K562 (cell line): ENCODE measurements around the gene GUCY1A2. TPM values are rescaled to one million over a fixed set of nuclear protein-coding genes. Genes with fewer than 3 reads are reported as not detected.

ENCODE experiments used
- ATAC-seq: fragments of 200-7000 bp; cut with Tn5 transposase; 3 replicates; pipeline ENCODE4 v1.9.1; 2020; ENCODE audit warnings: moderate library complexity
- BruUV-seq: library from RNA; stranded (reverse); fragments of 400-500 nt; replicated peaks from 2 replicates; lab custom pipeline; 2021; lab: Mats Ljungman, UMichigan
- CTCF ChIA-PET: fragments of 300-600 bp; formaldehyde crosslinking; extraction: SDS; loops from one replicate; lab custom pipeline; 2021; ENCODE audit warnings: low intra/inter-chr PET ratio; lab: Yijun Ruan, JAX
- POLR2A ChIA-PET: fragments of 300-600, 350-650 bp; sonication (Branson Sonifier 250); formaldehyde crosslinking; extraction: SDS; loops from one replicate; lab custom pipeline; 2021; ENCODE audit warnings: antibody characterized with exemption, inconsistent platforms; lab: Yijun Ruan, JAX
- DNase-seq, 4 experiments: peaks; one replicate each; pipeline versions ENCODE4 v3.0.0 to v3.0.0-alpha.2; 2011 to 2018; ENCODE audit warnings: low spot score in 3 of 4, mixed read lengths in 3 of 4; ENCODE audit errors: extremely low read depth in 1 of 4
- FAIRE-seq: peaks from 2 replicates; lab custom pipeline; 2011; peaks lifted over from hg19 to GRCh38; lab: Jason Lieb, UNC
- H2AFZ ChIP-seq: 2 replicates; pipeline ENCODE4 v1.6.0; 2011; ENCODE audit warnings: low read depth, low read length, control low read depth, inconsistent platforms
- H3K27ac ChIP-seq: fragments of 200-600 bp; 3 replicates; pipeline ENCODE4 v1.8.0; 2011; ENCODE audit warnings: low read depth, mild to moderate bottlenecking, control low read depth, inconsistent platforms, low read length, moderate library complexity, mixed read lengths; ENCODE audit errors: extremely low read depth
- H3K27me3 ChIP-seq, 2 experiments: fragments of 300-600 bp in 1 of 2; 2 replicates in 1 of 2; 3 replicates in 1 of 2; pipeline versions ENCODE4 v1.6.0 to v1.8.0; 2011; ENCODE audit warnings: inconsistent platforms in 2 of 2, low read length in 2 of 2, mild to moderate bottlenecking in 1 of 2, mixed read lengths in 1 of 2, moderate library complexity in 1 of 2; ENCODE audit not compliant: control insufficient read depth in 2 of 2, insufficient read depth in 2 of 2
- H3K36me3 ChIP-seq: fragments of 300-600 bp; 3 replicates; pipeline ENCODE4 v1.8.0; 2011; ENCODE audit warnings: mild to moderate bottlenecking, low read length, inconsistent platforms; ENCODE audit not compliant: control insufficient read depth, insufficient read depth
- H3K4me1 ChIP-seq, 2 experiments: fragments of 200-600 bp in 1 of 2; replicated peaks in 1 of 2; 2 replicates in 1 of 2; 3 replicates in 1 of 2; pipeline versions ENCODE4 v1.5.1 to v1.8.0; 2011; ENCODE audit warnings: inconsistent platforms in 2 of 2, low read length in 2 of 2, mild to moderate bottlenecking in 1 of 2, mixed read lengths in 1 of 2, moderate library complexity in 1 of 2; ENCODE audit not compliant: control insufficient read depth in 2 of 2, insufficient read depth in 2 of 2
- H3K4me2 ChIP-seq: 2 replicates; pipeline ENCODE4 v1.6.1; 2011; ENCODE audit warnings: low read length, control low read depth, inconsistent platforms, mixed read lengths; ENCODE audit not compliant: insufficient read depth
- H3K4me3 ChIP-seq: fragments of 200-600 bp; sonication (generic), shearing (Covaris generic); 2 replicates; pipeline ENCODE4 v1.5.1; 2016; ENCODE audit warnings: control low read depth, inconsistent platforms
- H3K79me2 ChIP-seq: fragments of 200-600 bp; 3 replicates; pipeline ENCODE4 v1.8.0; 2011; ENCODE audit warnings: low read length, inconsistent platforms; ENCODE audit not compliant: control insufficient read depth, insufficient read depth
- H3K9ac ChIP-seq, 2 experiments: 2 replicates each; pipeline versions ENCODE4 v1.6.0 to v1.6.1; 2011; ENCODE audit warnings: low read depth in 2 of 2, low read length in 2 of 2, control low read depth in 1 of 2, inconsistent platforms in 1 of 2, mild to moderate bottlenecking in 1 of 2, mixed read lengths in 1 of 2; ENCODE audit not compliant: insufficient read depth in 1 of 2
- H3K9me1 ChIP-seq: one replicate; pipeline ENCODE4 v1.6.0; 2011; ENCODE audit warnings: inconsistent platforms, mild to moderate bottlenecking, low read length, moderate library complexity; ENCODE audit not compliant: control insufficient read depth, insufficient read depth
- H3K9me3 ChIP-seq: replicated peaks from 2 replicates; pipeline ENCODE4 v1.5.1; 2011; ENCODE audit warnings: low read depth, low read length, inconsistent platforms; ENCODE audit not compliant: control insufficient read depth, insufficient read depth
- H4K20me1 ChIP-seq: replicated peaks from 2 replicates; pipeline ENCODE4 v1.6.1; 2011; ENCODE audit warnings: low read length, inconsistent platforms, mixed read lengths; ENCODE audit not compliant: control insufficient read depth, insufficient read depth
- HEY1 ChIP-seq: fragments of 250-450 bp; sonication (Bioruptor Pico); IDR thresholded peaks from 2 replicates; pipeline ENCODE4 v1.5.0; 2020; ENCODE audit warnings: mild to moderate bottlenecking, moderate library complexity, borderline replicate concordance
- MEF2A ChIP-seq: IDR thresholded peaks from 2 replicates; pipeline ENCODE4 v1.6.1; 2011; ENCODE audit warnings: low read depth, mild to moderate bottlenecking, low read length, moderate library complexity; ENCODE audit not compliant: control insufficient read depth
- SUPT5H ChIP-seq: fragments of 450-650 bp; IDR thresholded peaks from 2 replicates; pipeline ENCODE4 v1.6.1; 2016
- U2AF1 ChIP-seq: fragments of 200-400 bp; formaldehyde crosslinking; optimal IDR thresholded peaks from 2 replicates; pipeline ENCODE3; 2017; ENCODE audit warnings: mild to moderate bottlenecking, low read depth, low read length, moderate library complexity
- WGBS: fragments of 100-300 bp; shearing (Covaris generic); methylation state at CpG from one replicate; pipeline ENCODE4 v1.1.6; 2016; ENCODE audit warnings: low coverage, mixed read lengths; ENCODE audit not compliant: insufficient coverage; ENCODE audit errors: missing lambda C conversion rate; 5-methylcytosine and 5-hydroxymethylcytosine counted together
- in situ Hi-C: fragments of 300-500 bp; cut with MboI; formaldehyde crosslinking; loops from 4 replicates; pipeline ENCODE4 v1.15.0; 2018; ENCODE audit warnings: inconsistent platforms, mixed read lengths
- intact Hi-C: fragments of 100-400 bp; cut with micrococcal nuclease; formaldehyde crosslinking; loops from 2 replicates; pipeline ENCODE4 v1.14.2; 2022
- polyA plus RNA-seq, 8 experiments: library from polyadenylated mRNA; depleted of rRNA in 4 of 8; stranded (reverse) in 5 of 8; unstranded in 3 of 8; fragments of >200 nt; fragmentation: Nextera tagmentation in 2 of 8; fragmentation: Illumina TruSeq in 1 of 8; extraction: Ambion mirVana in 2 of 8; extraction: Trizol in 1 of 8; gene quantifications; 2 replicates each; pipeline versions ENCODE4 v1.2.1 to v1.2.3, GENCODE V29; 2011 to 2014; ENCODE audit warnings: inconsistent platforms in 1 of 8, missing spikeins in 1 of 8
- total RNA-seq, 7 experiments: library from RNA; depleted of rRNA in 6 of 7; stranded (reverse); fragments of >200 nt in 6 of 7; fragmentation: Illumina TruSeq in 2 of 7; extraction: Trizol in 2 of 7; gene quantifications; 2 replicates each; pipeline versions ENCODE4 v1.2.1 to v1.2.3, GENCODE V29; 2011 to 2021; ENCODE audit warnings: low replicate concordance in 1 of 7
- TF ChIP-seq, protein P1 (sequence below): fragments of 250-450 bp; sonication (Bioruptor Pico); IDR thresholded peaks from 2 replicates; pipeline ENCODE4 v1.8.0; 2021; ENCODE audit warnings: moderate library complexity, mild to moderate bottlenecking, inconsistent platforms

The GUCY1A2 gene
- total and polyA plus RNA-seq, 9 of the 15 experiments (the other 6 are each of a cell fraction or from before 2014, with no cell fraction given) = under 0.01 to 0.04 TPM; not detected in 7

DNA sequence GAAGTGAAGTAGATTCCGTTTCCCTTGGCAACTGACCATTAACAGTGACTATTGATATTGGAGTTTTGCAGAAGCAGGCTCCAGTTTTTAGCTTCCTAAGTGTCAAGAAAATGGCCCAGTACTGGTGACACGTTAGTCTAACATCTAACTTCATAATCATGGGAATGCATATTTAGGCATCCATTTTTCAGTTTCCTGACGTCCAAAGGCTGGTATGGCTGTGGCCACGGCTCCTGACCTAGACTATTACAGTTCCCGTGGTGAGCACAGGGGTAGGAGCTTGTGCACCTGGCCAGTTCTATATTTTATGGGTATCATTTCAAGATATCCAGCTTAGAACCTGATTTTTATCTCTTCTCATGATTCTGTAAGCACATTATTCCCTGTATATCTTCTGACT, 323.8 kb downstream of the GUCY1A2 start:
- no peak overlapping the region for H3K27ac ChIP-seq
- no peak overlapping the region for H3K4me2 ChIP-seq
- no peak for DNase-seq
- no peaks in the 10 kb centered on the region for H3K79me2 ChIP-seq
- 0% methylated on average over 5 of the region's 5 CpGs for WGBS
- TF ChIP-seq, protein P1, sequence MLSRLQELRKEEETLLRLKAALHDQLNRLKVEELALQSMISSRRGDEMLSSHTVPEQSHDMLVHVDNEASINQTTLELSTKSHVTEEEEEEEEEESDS (CRISPR knock-in tag) = no peak
- TF ChIP-seq SUPT5H = no peak
- TF ChIP-seq, all 486 proteins: peak for 0
- ATAC-seq (no peak), FAIRE-seq (no peak)
- Histone ChIP-seq H3K4me1 (no peaks in the 10 kb centered on the region), H3K4me3 (no peak overlapping the region), H4K20me1 (no peaks in the 10 kb centered on the region), H2AFZ (no peak overlapping the region), H3K36me3 (no peaks in the 10 kb centered on the region), H3K9ac (no peak overlapping the region), H3K9me1 (no peaks in the 10 kb centered on the region), H3K27me3 (no peaks in the 10 kb centered on the region), H3K9me3 (no peaks in the 10 kb centered on the region)
- ChIA-PET CTCF (no interaction called here), POLR2A (no interaction called here)
- intact Hi-C loops = no loop called here
- no TSS peak for BruUV-seq
- in situ Hi-C loops = no loop called here

DNA sequence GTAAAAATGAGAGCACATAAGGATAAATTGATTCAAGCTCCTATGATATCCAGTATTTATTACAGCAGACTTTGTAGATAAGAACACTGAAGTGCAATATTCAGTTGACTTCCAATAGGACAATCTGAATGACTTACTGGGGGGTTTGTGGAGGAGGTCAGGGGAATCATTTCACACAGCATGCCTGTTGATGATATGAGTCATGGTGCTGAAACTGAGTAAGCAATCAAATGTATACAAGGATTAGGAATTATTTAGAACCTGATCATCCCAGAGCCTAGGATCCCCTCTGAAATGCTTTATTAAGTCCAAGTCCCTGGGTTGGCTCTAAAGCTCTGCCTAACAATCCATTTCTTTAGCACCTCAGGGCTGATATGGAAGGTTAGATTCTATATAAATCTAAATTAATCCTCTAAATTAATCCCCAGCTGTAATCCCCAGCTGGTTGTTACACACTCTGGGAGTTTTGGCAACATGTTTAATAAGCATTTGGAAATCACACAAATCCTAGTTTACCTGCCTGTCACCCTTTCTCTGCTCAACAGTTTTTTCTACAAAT, 326.4 kb downstream of the GUCY1A2 start:
- Histone ChIP-seq H3K9ac (no peak overlapping the region), H4K20me1 (no peaks in the 10 kb centered on the region), H3K36me3 (no peaks in the 10 kb centered on the region), H3K9me3 (no peaks in the 10 kb centered on the region), H3K4me2 (no peak overlapping the region), H3K79me2 (no peaks in the 10 kb centered on the region), H3K4me3 (no peak overlapping the region), H2AFZ (no peak overlapping the region), H3K4me1 (no peaks in the 10 kb centered on the region), H3K27me3 (no peaks in the 10 kb centered on the region), H3K9me1 (no peaks in the 10 kb centered on the region), H3K27ac (no peak overlapping the region)
- CTCF ChIA-PET = no interaction called here
- FAIRE-seq (no peak), DNase-seq (no peak), ATAC-seq (no peak)
- POLR2A ChIA-PET = no interaction called here
- BruUV-seq = no TSS peak
- no peak for TF ChIP-seq MEF2A
- TF ChIP-seq HEY1 (CRISPR knock-in tag) = no peak
- TF ChIP-seq U2AF1 = no peak
- intact Hi-C loops = no loop called here
- in situ Hi-C loops = no loop called here
